Ovary (tissue), 9 donors: ENCODE measurements around the gene CEBPG. TPM values are rescaled to one million over a fixed set of nuclear protein-coding genes. Genes with fewer than 3 reads are reported as not detected.

Experiments used
- DNase-seq, 5 donors: peaks; one replicate each; pipeline ENCODE4 v3.0.0-alpha.2; 2019 to 2020
- H3K27ac ChIP-seq, 2 donors: fragments of 200-600 bp; one replicate each; pipeline versions ENCODE4 v1.5.1 to v1.8.0; 2019 to 2022
- H3K27me3 ChIP-seq: fragments of 200-600 bp; one replicate; pipeline ENCODE4 v1.8.0; 2022
- H3K36me3 ChIP-seq: fragments of 200-600 bp; sonication (generic); one replicate; pipeline ENCODE4 v1.5.1; 2019
- H3K4me1 ChIP-seq: one replicate; pipeline ENCODE4 v1.8.1; 2013; ENCODE audit warnings: mild to moderate bottlenecking, moderate library complexity; ENCODE audit not compliant: insufficient read depth
- H3K4me3 ChIP-seq: fragments of 200-600 bp; sonication (generic); one replicate; pipeline ENCODE4 v1.5.1; 2017
- H3K9me3 ChIP-seq, 2 donors: fragments of 200-600 bp in 1 of 2; sonication (generic) in 1 of 2; one replicate each; pipeline versions ENCODE4 v1.5.1 to v1.8.1; 2013 to 2019; ENCODE audit warnings: mild to moderate bottlenecking in 1 of 2, moderate library complexity in 1 of 2
- EP300 ChIP-seq: sonication (generic); formaldehyde crosslinking; IDR thresholded peaks from one replicate; pipeline ENCODE4 v1.6.1; 2017; ENCODE audit warnings: antibody characterized with exemption
- POLR2A ChIP-seq: fragments of 450-650 bp; IDR thresholded peaks from one replicate; pipeline ENCODE4 v1.6.1; 2017; ENCODE audit warnings: antibody characterized with exemption, mild to moderate bottlenecking, moderate library complexity
- WGBS, 3 donors: extraction: QIAGEN DNeasy Blood & Tissue Kit in 1 of 3; methylation state at CpG; one replicate each; pipeline versions ENCODE4 v1.1.5 to v1.1.7; 2013 to 2017; 5-methylcytosine and 5-hydroxymethylcytosine counted together
- intact Hi-C, 4 donors: fragments of 100-400 bp; cut with DNase I; formaldehyde crosslinking; loops; one replicate each; pipeline versions ENCODE4 v1.11.0 to v1.15.1; 2022 to 2023
- polyA plus RNA-seq, 2 donors: library from polyadenylated mRNA; stranded (reverse); fragments of 200-250 nt in 1 of 2; fragments of 350-450 nt in 1 of 2; fragmentation: Illumina TruSeq in 1 of 2; extraction: RNeasy Lipid Tissue Mini Kit (QIAGEN cat#74804) in 1 of 2; gene quantifications; one replicate each; pipeline ENCODE4 v1.2.3, GENCODE V29; 2013 to 2014
- total RNA-seq, 7 donors: library from RNA; depleted of rRNA in 2 of 7; stranded (reverse); fragments of >200 nt in 2 of 7; fragmentation: NEBNext Ultra II Directional in 3 of 7; extraction: Animal tissue kit (Norgen Biotek cat#: 25700) in 3 of 7; gene quantifications; one replicate each; pipeline versions ENCODE4 v1.1.0 to v1.2.4, GENCODE V29; 2016 to 2023
- TF ChIP-seq, protein P1 (sequence below), 3 donors: fragments of 450-650 bp in 2 of 3; fragments of 200-600 bp in 1 of 3; IDR thresholded peaks; one replicate each; pipeline versions ENCODE4 v1.5.1 to v1.8.0; 2016 to 2022; ENCODE audit warnings: antibody characterized with exemption in 3 of 3, mild to moderate bottlenecking in 1 of 3
- donor health status: DM: no; HTN: no; CAD: no; lungs with moderate emphysema.
- donor health status: DM: no; HTN: no; CAD: no.
- donor health status: Bipolar disorder and iron deficiency.
- donor health status: DM: yes; HTN: yes; CAD: no.
- donor health status: DM: no; HTN: no; CAD: no.
- donor health status: DM: yes; HTN: yes; CAD: no.

CEBPG gene
- total and polyA plus RNA-seq, 9 donors, result 5.6 to 54.6 (median 12.0) TPM

DNA sequence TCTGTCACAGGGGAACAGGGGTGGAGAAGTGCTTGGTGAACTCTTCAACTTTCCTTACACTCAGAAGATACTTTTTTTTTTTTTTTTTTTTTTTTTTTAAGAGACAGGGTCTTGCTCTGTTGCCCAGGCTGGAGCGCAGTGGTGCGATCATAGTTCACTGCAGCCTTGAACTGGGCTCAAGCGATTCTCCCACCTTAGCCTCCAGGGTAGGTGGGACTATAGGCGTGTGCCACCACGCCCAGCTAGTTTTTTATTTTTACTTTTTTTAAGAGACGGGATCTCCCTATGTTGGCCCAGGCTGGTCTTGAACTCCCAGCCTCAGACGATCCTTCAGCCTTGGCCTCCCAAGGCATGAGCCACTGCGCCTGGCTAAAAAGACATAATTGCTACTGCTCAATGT lies 11.5 kb downstream of the CEBPG start:
- no peak overlapping the region for H3K4me3 ChIP-seq
- 94 to 97% (median 96%) methylated on average over 8 of the region's 8 CpGs for WGBS, 3 donors
- H3K9me3 ChIP-seq, result no peaks in the 10 kb centered on the region
- intact Hi-C loops, result no loop called here
- H3K27ac ChIP-seq, result no peak overlapping the region
- TF ChIP-seq POLR2A (no peak), EP300 (no peak)
- TF ChIP-seq, protein P1, sequence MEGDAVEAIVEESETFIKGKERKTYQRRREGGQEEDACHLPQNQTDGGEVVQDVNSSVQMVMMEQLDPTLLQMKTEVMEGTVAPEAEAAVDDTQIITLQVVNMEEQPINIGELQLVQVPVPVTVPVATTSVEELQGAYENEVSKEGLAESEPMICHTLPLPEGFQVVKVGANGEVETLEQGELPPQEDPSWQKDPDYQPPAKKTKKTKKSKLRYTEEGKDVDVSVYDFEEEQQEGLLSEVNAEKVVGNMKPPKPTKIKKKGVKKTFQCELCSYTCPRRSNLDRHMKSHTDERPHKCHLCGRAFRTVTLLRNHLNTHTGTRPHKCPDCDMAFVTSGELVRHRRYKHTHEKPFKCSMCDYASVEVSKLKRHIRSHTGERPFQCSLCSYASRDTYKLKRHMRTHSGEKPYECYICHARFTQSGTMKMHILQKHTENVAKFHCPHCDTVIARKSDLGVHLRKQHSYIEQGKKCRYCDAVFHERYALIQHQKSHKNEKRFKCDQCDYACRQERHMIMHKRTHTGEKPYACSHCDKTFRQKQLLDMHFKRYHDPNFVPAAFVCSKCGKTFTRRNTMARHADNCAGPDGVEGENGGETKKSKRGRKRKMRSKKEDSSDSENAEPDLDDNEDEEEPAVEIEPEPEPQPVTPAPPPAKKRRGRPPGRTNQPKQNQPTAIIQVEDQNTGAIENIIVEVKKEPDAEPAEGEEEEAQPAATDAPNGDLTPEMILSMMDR (IDR thresholded peaks at IDR 0.05), result no peak
- DNase-seq, result no peak
- H3K4me1 ChIP-seq, result no peaks in the 10 kb centered on the region
- no peaks in the 10 kb centered on the region for H3K27me3 ChIP-seq
- no peaks in the 10 kb centered on the region for H3K36me3 ChIP-seq

DNA sequence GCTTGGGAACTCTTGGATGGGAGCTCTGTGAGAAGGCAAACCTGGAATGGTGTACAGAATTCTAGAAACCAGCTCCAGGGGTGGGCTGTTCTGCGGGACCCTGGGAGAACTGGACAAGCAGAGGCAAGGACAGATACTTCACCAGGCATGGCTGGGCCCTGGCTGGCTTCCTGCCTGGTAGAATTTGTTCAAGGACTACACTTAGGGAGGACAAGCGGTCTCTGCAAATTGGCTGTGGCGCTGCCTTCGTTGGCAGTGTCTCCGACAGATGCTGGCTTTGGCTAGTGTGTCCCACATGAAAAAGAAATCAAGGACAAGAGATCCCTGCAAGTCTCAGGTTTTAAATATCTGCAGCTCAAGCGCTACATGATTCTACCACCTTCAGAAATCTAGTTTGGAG lies 12.4 kb downstream of the CEBPG start:
- peaks cover 4% of the 10 kb centered on the region for H3K4me1 ChIP-seq
- H3K9me3 ChIP-seq, result no peaks in the 10 kb centered on the region
- 78 to 87% (median 83%) methylated on average over 6 of the region's 6 CpGs for WGBS, 3 donors
- no peak for DNase-seq
- intact Hi-C loops, result no loop called here
- H3K36me3 ChIP-seq, result no peaks in the 10 kb centered on the region
- TF ChIP-seq, protein P1 (IDR thresholded peaks at IDR 0.05), result no peak
- TF ChIP-seq POLR2A (no peak), EP300 (no peak)
- no peak overlapping the region for H3K27ac ChIP-seq
- H3K4me3 ChIP-seq, result no peak overlapping the region
- no peaks in the 10 kb centered on the region for H3K27me3 ChIP-seq

DNA sequence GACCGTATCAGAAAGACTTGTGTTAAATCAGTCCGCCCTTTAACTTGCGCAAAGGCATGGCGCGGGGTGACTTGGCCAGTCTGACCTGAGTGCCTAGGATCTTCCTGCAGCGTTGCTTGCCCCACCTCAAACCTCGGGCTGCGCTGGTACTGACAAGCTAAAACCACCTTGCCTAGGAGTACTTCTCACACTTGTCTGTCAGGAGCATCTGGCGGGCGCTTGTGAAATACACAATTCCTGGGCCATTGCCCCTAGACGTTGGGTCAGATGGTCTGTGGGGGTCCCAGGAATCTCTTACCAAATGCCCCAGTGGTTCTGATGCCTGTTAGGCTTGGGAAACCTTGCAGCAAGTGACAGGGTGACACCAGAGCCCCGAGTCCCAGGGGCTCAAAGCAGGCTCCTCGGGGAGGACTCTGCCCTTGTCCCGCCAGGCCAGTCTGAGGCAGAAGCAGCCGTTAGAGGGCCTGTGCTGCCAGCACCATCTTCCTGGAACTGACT lies 12.9 kb downstream of the CEBPG start:
- TF ChIP-seq EP300 (no peak), POLR2A (no peak)
- TF ChIP-seq, protein P1 (IDR thresholded peaks at IDR 0.05), result no peak
- intact Hi-C loops, result no loop called here
- Histone ChIP-seq H3K9me3 (no peaks in the 10 kb centered on the region), H3K36me3 (no peaks in the 10 kb centered on the region), H3K27me3 (no peaks in the 10 kb centered on the region), H3K4me1 (peaks cover 4% of the 10 kb centered on the region), H3K27ac (no peak overlapping the region), H3K4me3 (no peak overlapping the region)
- WGBS, 3 donors, result 86 to 87% (median 87%) methylated on average over 15 of the region's 15 CpGs
- no peak for DNase-seq

DNA sequence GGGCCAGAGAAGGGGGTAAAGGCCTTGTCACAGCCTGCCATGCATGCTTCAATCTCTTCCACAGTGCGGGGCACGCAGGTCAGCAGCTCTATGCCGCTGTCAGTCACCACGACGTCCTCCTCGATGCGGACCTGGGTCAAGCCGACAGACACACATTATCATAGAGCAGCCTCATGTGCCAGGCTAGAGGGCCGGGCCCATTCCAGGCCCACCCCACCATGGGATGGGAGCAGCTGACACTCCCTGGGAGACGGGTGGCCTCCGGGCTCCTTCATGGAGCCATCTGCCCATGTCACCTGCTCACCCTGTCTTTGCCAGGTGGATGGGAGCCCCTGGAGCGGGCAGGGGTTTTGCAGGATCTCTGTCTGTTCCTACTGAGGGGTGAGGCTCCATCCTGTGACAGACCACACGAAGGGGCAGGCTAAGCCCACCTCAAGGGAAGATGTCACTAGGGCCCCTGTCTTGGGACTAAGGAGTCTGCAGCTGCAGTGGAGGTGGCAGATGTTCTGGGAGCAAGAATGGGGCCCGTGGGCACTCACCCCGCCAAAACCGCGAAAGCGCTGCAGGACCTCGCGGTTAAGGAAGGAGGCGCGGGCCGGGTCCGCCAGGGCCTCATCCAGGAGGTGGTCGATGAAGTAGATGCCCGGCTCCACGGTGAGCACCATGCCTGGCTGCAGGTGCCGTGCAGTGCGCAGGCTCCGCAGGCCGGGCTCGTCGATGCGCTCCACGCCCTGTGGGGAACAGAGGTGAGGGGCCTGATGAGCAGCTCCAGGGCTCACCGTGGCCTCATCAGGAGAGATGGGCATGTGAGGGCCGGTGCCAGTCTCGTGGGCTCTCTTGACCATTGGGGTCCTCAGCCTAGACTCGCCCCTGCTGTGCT lies 14.1 kb downstream of the CEBPG start:
- 93 to 97% (median 96%) methylated on average over 37 to 39 of the region's 39 CpGs for WGBS, 3 donors
- DNase-seq, result no peak
- intact Hi-C loops, result no loop called here
- Histone ChIP-seq H3K4me3 (no peak overlapping the region), H3K27me3 (no peaks in the 10 kb centered on the region), H3K9me3 (no peaks in the 10 kb centered on the region), H3K4me1 (peaks cover 4% of the 10 kb centered on the region), H3K36me3 (no peaks in the 10 kb centered on the region), H3K27ac (no peak overlapping the region)
- TF ChIP-seq, protein P1 (IDR thresholded peaks at IDR 0.05), result no peak
- TF ChIP-seq POLR2A (no peak), EP300 (no peak)
